NB4 (cell line): ENCODE data around the gene ECT2.

Experiments
- CTCF ChIP-seq: IDR thresholded peaks from one replicate; pipeline ENCODE4 v1.5.1; 2012; ENCODE audit warnings: low read depth, low read length
- MAX ChIP-seq: IDR thresholded peaks from 2 replicates; pipeline ENCODE4 v1.6.1; 2011; ENCODE audit warnings: low read depth, low read length
- MYC ChIP-seq: IDR thresholded peaks from 2 replicates; pipeline ENCODE4 v1.6.1; 2011; ENCODE audit warnings: low read depth, low read length
- POLR2A ChIP-seq: IDR thresholded peaks from 2 replicates; pipeline ENCODE4 v1.6.1; 2011; ENCODE audit warnings: mild to moderate bottlenecking; ENCODE audit not compliant: insufficient read length; ENCODE audit errors: extremely low read depth

- TF ChIP-seq CTCF = no peak
- TF ChIP-seq MYC = no peak
- no peak for TF ChIP-seq POLR2A
- no peak for TF ChIP-seq MAX
Observed at GRCh38 chr3:172751175-172751704, 714 bp downstream of the ECT2 start.
